Smooth muscle cell (in vitro differentiated cells): ENCODE data around the gene FAM83G. TPM values are rescaled to one million over a fixed set of nuclear protein-coding genes. Genes with fewer than 3 reads are reported as not detected.
A peak's percentile ranks its signal among the peaks of the same experiment; 100 is the strongest.

ENCODE experiments used
- DNase-seq: peaks from one replicate; lab custom pipeline; 2025; ENCODE audit not compliant: unreplicated experiment; lab: John Stamatoyannopoulos, UW
- H2AFZ ChIP-seq: fragments of 200-600 bp; sonication (generic); 2 replicates; pipeline ENCODE4 v1.6.0; 2016; ENCODE audit warnings: antibody characterized with exemption, low read depth, mild to moderate bottlenecking
- H3F3A ChIP-seq: fragments of 200-600 bp; sonication (generic); 2 replicates; pipeline ENCODE4 v1.6.0; 2017; ENCODE audit warnings: antibody characterized with exemption, low read depth
- H3K27ac ChIP-seq: fragments of 200-600 bp; sonication (generic); 2 replicates; pipeline ENCODE4 v1.5.1; 2016; ENCODE audit warnings: low read depth, mild to moderate bottlenecking
- H3K27me3 ChIP-seq: fragments of 200-600 bp; sonication (generic); 2 replicates; pipeline ENCODE4 v1.6.1; 2016; ENCODE audit warnings: low read depth, mild to moderate bottlenecking
- H3K36me3 ChIP-seq: fragments of 200-600 bp; sonication (generic); 2 replicates; pipeline ENCODE4 v1.5.1; 2016; ENCODE audit warnings: low read depth
- H3K4me1 ChIP-seq: fragments of 200-600 bp; sonication (generic); 2 replicates; pipeline ENCODE4 v1.5.1; 2016; ENCODE audit warnings: low read depth
- H3K4me2 ChIP-seq: fragments of 200-600 bp; sonication (generic); 2 replicates; pipeline ENCODE4 v1.6.0; 2016; ENCODE audit warnings: mild to moderate bottlenecking
- H3K4me3 ChIP-seq: fragments of 200-600 bp; sonication (generic); 2 replicates; pipeline ENCODE4 v1.5.1; 2016; ENCODE audit warnings: mild to moderate bottlenecking
- H3K79me2 ChIP-seq: fragments of 200-600 bp; sonication (generic); 2 replicates; pipeline ENCODE4 v1.6.0; 2016; ENCODE audit warnings: low read depth, mild to moderate bottlenecking
- H3K9ac ChIP-seq: fragments of 200-600 bp; sonication (generic); 2 replicates; pipeline ENCODE4 v1.6.0; 2016; ENCODE audit warnings: low read depth
- H3K9me3 ChIP-seq: fragments of 200-600 bp; sonication (generic); replicated peaks from 2 replicates; pipeline ENCODE4 v1.5.1; 2016; ENCODE audit warnings: low read depth
- H4K20me1 ChIP-seq: fragments of 200-600 bp; sonication (generic); 2 replicates; pipeline ENCODE4 v1.6.0; 2016; ENCODE audit warnings: low read depth
- CTCF ChIP-seq: fragments of 200-600 bp; sonication (generic); IDR thresholded peaks from 2 replicates; pipeline ENCODE4 v1.5.1; 2017; ENCODE audit warnings: borderline replicate concordance, mild to moderate bottlenecking, antibody characterized with exemption; ENCODE audit not compliant: insufficient read depth, poor library complexity, severe bottlenecking
- WGBS: methylation state at CpG from one replicate; pipeline ENCODE4 v1.1.7; 2016; ENCODE audit warnings: low lambda C conversion rate; 5-methylcytosine and 5-hydroxymethylcytosine counted together
- polyA plus RNA-seq: library from polyadenylated mRNA; unstranded; fragments of >200 nt; fragmentation: Nextera tagmentation; extraction: Ambion mirVana; gene quantifications from 2 replicates; pipeline ENCODE4 v1.2.1, GENCODE V29; 2016
- total RNA-seq: library from RNA; depleted of rRNA; stranded (reverse); fragments of >200 nt; gene quantifications from 2 replicates; pipeline ENCODE4 v1.2.3, GENCODE V29; 2014

The FAM83G gene
- total and polyA plus RNA-seq, 2 experiments from 2014 or later: 8.2 to 14.2 TPM

DNA sequence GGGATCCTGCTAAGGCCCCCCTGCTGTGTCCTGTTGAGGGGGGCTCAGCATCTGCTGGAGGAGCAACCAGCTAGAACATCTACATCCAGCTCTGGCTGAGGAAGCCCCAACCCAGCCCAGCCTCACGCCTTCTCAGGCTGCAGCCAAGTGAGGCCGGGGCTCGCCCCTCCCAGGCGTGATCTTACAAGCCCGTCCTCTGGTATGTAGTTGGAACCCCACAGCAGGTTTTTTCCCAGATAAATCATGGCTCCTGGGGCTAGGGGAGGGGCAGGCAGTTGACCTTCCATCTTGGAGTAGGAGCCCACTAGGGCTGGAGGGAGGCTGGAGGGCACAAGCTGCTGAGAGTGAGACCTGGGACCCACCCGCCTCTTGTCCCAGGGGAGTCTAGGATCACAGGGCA lies 4.7 kb downstream of the FAM83G start:
- WGBS: 88% methylated on average over 6 of the region's 6 CpGs
- Histone ChIP-seq H3K9me3 (peaks cover 8% of the 10 kb centered on the region), H3K27ac (peak overlapping the region; percentile 54), H3K36me3 (peaks cover 7% of the 10 kb centered on the region), H3K79me2 (peaks cover 23% of the 10 kb centered on the region), H4K20me1 (peaks cover 84% of the 10 kb centered on the region), H3K4me1 (peaks cover 13% of the 10 kb centered on the region), H2AFZ (no peak overlapping the region), H3K27me3 (no peaks in the 10 kb centered on the region), H3K4me3 (no peak overlapping the region), H3K9ac (peak overlapping the region; percentile 35), H3K4me2 (no peak overlapping the region), H3F3A (no peaks in the 10 kb centered on the region)
- no peak for TF ChIP-seq CTCF
- no peak for DNase-seq

GRCh38 chr17:18999394-18999793 lies 5.2 kb downstream of the FAM83G start:
- no peaks in the 10 kb centered on the region for H3F3A ChIP-seq
- H3K27ac ChIP-seq: no peak overlapping the region
- peaks cover 8% of the 10 kb centered on the region for H3K9me3 ChIP-seq
- H3K4me1 ChIP-seq: peaks cover 13% of the 10 kb centered on the region
- H4K20me1 ChIP-seq: peaks cover 89% of the 10 kb centered on the region
- TF ChIP-seq CTCF: no peak
- H3K36me3 ChIP-seq: peaks cover 7% of the 10 kb centered on the region
- no peaks in the 10 kb centered on the region for H3K27me3 ChIP-seq
- no peak overlapping the region for H3K4me3 ChIP-seq
- WGBS: 98% methylated on average over 8 of the region's 8 CpGs
- H2AFZ ChIP-seq: no peak overlapping the region
- H3K4me2 ChIP-seq: no peak overlapping the region
- DNase-seq: no peak
- H3K9ac ChIP-seq: no peak overlapping the region
- peaks cover 27% of the 10 kb centered on the region for H3K79me2 ChIP-seq

- TF ChIP-seq CTCF: no peak
- Histone ChIP-seq H3K4me2 (no peak overlapping the region), H3K27ac (no peak overlapping the region), H3F3A (no peaks in the 10 kb centered on the region), H3K4me1 (peaks cover under 1% of the 10 kb centered on the region), H3K9me3 (peaks cover 8% of the 10 kb centered on the region), H4K20me1 (peaks cover 94% of the 10 kb centered on the region), H3K9ac (no peak overlapping the region), H2AFZ (no peak overlapping the region), H3K36me3 (peaks cover 7% of the 10 kb centered on the region), H3K79me2 (peaks cover 27% of the 10 kb centered on the region), H3K4me3 (no peak overlapping the region), H3K27me3 (no peaks in the 10 kb centered on the region)
- DNase-seq: no peak
- WGBS: 92% methylated on average over 6 of the region's 6 CpGs
Measured at GRCh38 chr17:18997650-18998196, 6.8 kb downstream of the FAM83G start.

DNA sequence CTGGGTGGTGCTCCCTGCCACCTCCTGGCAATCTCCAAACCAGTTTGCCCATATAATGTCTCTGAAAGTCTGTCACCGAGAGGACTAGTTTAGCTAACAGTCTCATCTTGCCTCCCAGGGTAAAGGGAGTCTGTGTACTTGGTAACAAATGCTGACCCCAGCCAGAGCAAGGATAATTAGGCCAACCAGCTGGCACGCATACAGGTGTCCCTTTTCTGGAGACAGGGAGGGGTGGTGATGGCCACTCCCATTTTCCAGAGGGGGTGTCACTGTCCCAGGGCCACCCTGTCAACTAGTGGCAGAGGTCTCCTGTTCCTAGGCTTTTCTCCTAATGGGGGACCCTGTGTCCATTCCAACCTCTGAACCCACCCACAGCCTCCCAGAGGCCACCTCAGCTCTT lies 8.1 kb downstream of the FAM83G start:
- H3K27ac ChIP-seq: no peak overlapping the region
- H3K9ac ChIP-seq: no peak overlapping the region
- WGBS: 97% methylated on average over 2 of the region's 2 CpGs
- TF ChIP-seq CTCF: no peak
- H2AFZ ChIP-seq: no peak overlapping the region
- peaks cover 22% of the 10 kb centered on the region for H3K79me2 ChIP-seq
- H3K4me1 ChIP-seq: no peaks in the 10 kb centered on the region
- H3K36me3 ChIP-seq: peaks cover 7% of the 10 kb centered on the region
- peaks cover 8% of the 10 kb centered on the region for H3K9me3 ChIP-seq
- H3K4me3 ChIP-seq: no peak overlapping the region
- no peak overlapping the region for H3K4me2 ChIP-seq
- H3F3A ChIP-seq: no peaks in the 10 kb centered on the region
- H4K20me1 ChIP-seq: peaks cover 94% of the 10 kb centered on the region
- DNase-seq: no peak
- no peaks in the 10 kb centered on the region for H3K27me3 ChIP-seq
